Measurements from ENCODE around the gene SBF2.

SBF2 gene

DNA sequence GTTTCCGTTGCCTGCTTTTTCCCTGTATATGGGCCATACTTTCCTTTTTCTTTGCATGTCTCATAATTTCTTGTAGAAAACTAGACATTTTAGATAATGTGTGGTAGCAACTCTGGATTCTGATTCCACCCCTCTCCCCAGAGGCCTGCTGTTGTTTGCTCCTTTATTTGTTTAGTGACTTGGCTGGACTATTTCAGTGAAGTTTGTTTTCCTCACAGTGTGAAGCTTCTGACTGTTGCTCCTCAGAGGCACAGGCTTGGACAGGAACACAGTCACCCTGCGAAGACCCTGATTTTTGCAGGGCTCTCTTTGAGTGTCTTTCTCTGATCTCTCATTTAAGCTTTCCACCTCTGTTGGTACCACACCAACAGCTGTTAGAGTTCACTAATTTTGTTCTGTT lies 557.7 kb downstream of the SBF2 start:
- Histone ChIP-seq H3K4me1 (ENCODE audit: control insufficient read depth, insufficient read depth, low read length) (no peaks in the 10 kb centered on the region), H3K36me3 (ENCODE audit: control insufficient read depth, insufficient read depth, low read length) (peaks cover 17% of the 10 kb centered on the region), H3K27me3 (ENCODE audit: control insufficient read depth, insufficient read depth, low read length, poor library complexity, severe bottlenecking) (no peaks in the 10 kb centered on the region), H3K27ac (ENCODE audit: insufficient read depth, low read depth, low read length, poor library complexity, severe bottlenecking) (no peak overlapping the region), H3K9me3 (ENCODE audit: control insufficient read depth, low read length) (no peaks in the 10 kb centered on the region), H3K4me3 (ENCODE audit: insufficient read depth, low read depth, low read length) (no peak overlapping the region)
- 92 to 96% methylated on average over 2 of the region's 2 CpGs for WGBS, 2 experiments

DNA sequence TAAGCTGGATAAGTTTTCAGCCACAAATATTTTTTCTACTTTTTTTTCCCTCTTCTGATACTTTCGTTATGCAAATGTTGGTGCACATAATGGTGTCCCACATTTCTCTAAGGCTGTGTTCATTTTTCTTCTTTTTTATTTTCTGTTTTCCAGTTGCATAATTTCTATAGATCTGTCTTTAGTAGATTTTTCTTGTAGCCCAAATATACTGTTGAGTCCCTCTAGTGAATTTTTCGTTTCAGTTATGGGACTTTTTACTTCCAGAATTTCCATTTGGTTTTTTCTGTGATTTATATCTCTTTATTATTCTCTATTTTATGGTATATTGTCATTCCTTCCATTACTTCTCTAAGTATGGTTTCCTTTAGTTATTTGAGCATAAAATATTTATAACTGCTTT lies 558.1 kb downstream of the SBF2 start:
- no peaks in the 10 kb centered on the region for H3K9me3 ChIP-seq (ENCODE audit: control insufficient read depth, low read length)
- no peak overlapping the region for H3K4me3 ChIP-seq (ENCODE audit: insufficient read depth, low read depth, low read length)
- no peak overlapping the region for H3K27ac ChIP-seq (ENCODE audit: insufficient read depth, low read depth, low read length, poor library complexity, severe bottlenecking)
- no peaks in the 10 kb centered on the region for H3K4me1 ChIP-seq (ENCODE audit: control insufficient read depth, insufficient read depth, low read length)
- H3K36me3 ChIP-seq (ENCODE audit: control insufficient read depth, insufficient read depth, low read length), result peaks cover 17% of the 10 kb centered on the region
- 100% methylated on average over 1 to 2 of the region's 2 CpGs for WGBS, 2 experiments
- no peaks in the 10 kb centered on the region for H3K27me3 ChIP-seq (ENCODE audit: control insufficient read depth, insufficient read depth, low read length, poor library complexity, severe bottlenecking)

DNA sequence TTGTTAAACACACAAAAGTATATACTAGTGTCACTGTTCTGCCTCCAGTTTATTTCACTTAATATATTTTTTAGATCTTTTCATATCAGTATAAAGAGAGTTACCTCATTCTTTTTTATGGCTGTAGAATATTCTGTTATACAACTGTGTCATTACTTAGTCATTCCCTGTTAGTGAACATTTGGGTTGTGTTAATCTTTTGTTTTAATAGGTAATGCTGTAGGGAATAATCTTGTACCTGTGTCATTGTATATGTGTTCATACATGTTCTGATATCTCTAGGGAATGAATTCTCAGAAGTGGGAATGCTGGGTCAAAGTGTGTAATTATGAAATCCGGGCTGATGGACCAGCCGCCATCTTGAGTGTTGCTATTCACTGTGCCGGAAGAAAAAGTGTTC lies 558.8 kb downstream of the SBF2 start:
- H3K9me3 ChIP-seq (ENCODE audit: control insufficient read depth, low read length), result no peaks in the 10 kb centered on the region
- H3K4me3 ChIP-seq (ENCODE audit: insufficient read depth, low read depth, low read length), result no peak overlapping the region
- H3K36me3 ChIP-seq (ENCODE audit: control insufficient read depth, insufficient read depth, low read length), result peaks cover 15% of the 10 kb centered on the region
- H3K27ac ChIP-seq (ENCODE audit: insufficient read depth, low read depth, low read length, poor library complexity, severe bottlenecking), result no peak overlapping the region
- no peaks in the 10 kb centered on the region for H3K4me1 ChIP-seq (ENCODE audit: control insufficient read depth, insufficient read depth, low read length)
- 96% methylated on average over 3 of the region's 3 CpGs for WGBS, 2 experiments
- H3K27me3 ChIP-seq (ENCODE audit: control insufficient read depth, insufficient read depth, low read length, poor library complexity, severe bottlenecking), result no peaks in the 10 kb centered on the region

DNA sequence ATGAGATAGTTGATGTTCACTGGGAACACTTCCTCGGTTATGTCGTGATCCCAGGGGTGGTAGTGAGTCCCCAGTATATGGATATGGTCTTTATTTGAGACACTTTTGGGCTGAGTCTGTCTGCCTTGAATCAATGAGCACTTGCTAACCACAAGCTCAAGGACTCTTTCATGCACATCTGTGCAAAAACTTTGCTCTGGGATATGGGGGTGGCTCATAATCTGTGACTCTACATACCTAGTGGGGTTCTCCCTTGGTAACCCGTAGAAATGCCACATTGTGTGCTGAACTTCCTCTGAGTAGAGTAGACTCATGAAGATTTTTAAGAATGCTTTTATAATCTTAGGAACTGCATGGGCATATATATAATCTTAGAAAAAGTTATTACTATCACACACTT lies 560.8 kb downstream of the SBF2 start:
- Histone ChIP-seq H3K27ac (ENCODE audit: insufficient read depth, low read depth, low read length, poor library complexity, severe bottlenecking) (no peak overlapping the region), H3K27me3 (ENCODE audit: control insufficient read depth, insufficient read depth, low read length, poor library complexity, severe bottlenecking) (no peaks in the 10 kb centered on the region), H3K4me1 (ENCODE audit: control insufficient read depth, insufficient read depth, low read length) (no peaks in the 10 kb centered on the region), H3K9me3 (ENCODE audit: control insufficient read depth, low read length) (no peaks in the 10 kb centered on the region), H3K4me3 (ENCODE audit: insufficient read depth, low read depth, low read length) (no peak overlapping the region), H3K36me3 (ENCODE audit: control insufficient read depth, insufficient read depth, low read length) (peaks cover 9% of the 10 kb centered on the region)
- WGBS, 2 experiments, result 92 to 100% methylated on average over 3 of the region's 3 CpGs

DNA sequence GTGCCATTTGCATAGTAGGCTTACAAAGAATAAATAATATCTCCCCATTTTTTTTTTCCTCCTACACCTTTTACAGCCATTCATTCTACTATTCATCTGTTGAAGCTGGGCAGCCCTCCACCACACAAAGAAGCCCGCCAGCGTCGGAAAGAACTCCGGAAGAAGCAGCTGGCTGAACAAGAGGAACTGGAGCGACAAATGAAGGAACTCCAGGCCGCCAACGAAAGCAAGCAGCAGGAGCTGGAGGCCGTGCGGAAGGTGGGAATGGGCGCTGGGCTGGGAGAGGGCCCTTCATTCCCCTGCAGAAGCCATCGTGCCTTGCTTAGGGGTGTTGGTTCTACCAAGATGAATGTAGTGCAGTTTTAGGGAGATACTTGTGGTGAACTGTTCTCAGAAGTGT lies 561.6 kb downstream of the SBF2 start:
- peaks cover 7% of the 10 kb centered on the region for H3K36me3 ChIP-seq (ENCODE audit: control insufficient read depth, insufficient read depth, low read length)
- H3K27ac ChIP-seq (ENCODE audit: insufficient read depth, low read depth, low read length, poor library complexity, severe bottlenecking), result no peak overlapping the region
- WGBS, 2 experiments, result 75 to 81% methylated on average over 11 of the region's 11 CpGs

DNA sequence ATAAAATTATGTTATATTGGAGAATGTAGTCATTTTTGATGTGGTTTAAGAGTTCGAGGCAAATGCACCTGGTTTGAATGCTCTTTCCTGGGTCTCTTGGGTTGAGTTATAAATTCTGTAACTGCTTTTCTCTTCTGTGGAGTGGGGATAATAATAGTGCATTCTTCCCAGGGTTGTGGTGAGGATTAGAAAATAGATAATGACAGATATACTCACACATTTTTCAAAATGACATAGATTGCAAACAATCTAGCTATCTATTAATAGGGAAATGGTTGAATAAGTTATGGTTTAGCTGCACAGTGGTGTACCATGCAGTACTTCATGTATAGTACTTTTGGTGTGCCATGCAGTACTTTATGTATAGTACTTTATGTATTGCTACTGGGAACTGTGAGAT lies 562.8 kb downstream of the SBF2 start:
- Histone ChIP-seq H3K36me3 (ENCODE audit: control insufficient read depth, insufficient read depth, low read length) (peaks cover 5% of the 10 kb centered on the region), H3K4me1 (ENCODE audit: control insufficient read depth, insufficient read depth, low read length) (no peaks in the 10 kb centered on the region), H3K27me3 (ENCODE audit: control insufficient read depth, insufficient read depth, low read length, poor library complexity, severe bottlenecking) (no peaks in the 10 kb centered on the region), H3K4me3 (ENCODE audit: insufficient read depth, low read depth, low read length) (no peak overlapping the region), H3K27ac (ENCODE audit: insufficient read depth, low read depth, low read length, poor library complexity, severe bottlenecking) (no peak overlapping the region), H3K9me3 (ENCODE audit: control insufficient read depth, low read length) (no peaks in the 10 kb centered on the region)
- 93 to 96% methylated on average over 1 of the region's 1 CpG for WGBS, 2 experiments

More for the DNA sequence above, 561.6 kb downstream of the SBF2 start:
- H3K27me3 ChIP-seq (ENCODE audit: control insufficient read depth, insufficient read depth, low read length, poor library complexity, severe bottlenecking), result no peaks in the 10 kb centered on the region
- no peaks in the 10 kb centered on the region for H3K4me1 ChIP-seq (ENCODE audit: control insufficient read depth, insufficient read depth, low read length)
- no peak overlapping the region for H3K4me3 ChIP-seq (ENCODE audit: insufficient read depth, low read depth, low read length)
- no peaks in the 10 kb centered on the region for H3K9me3 ChIP-seq (ENCODE audit: control insufficient read depth, low read length)

All from ectodermal cell (in vitro differentiated cells).